Right atrium auricular region (tissue), 2 donors: ENCODE results near the gene TMEM63C. TPM values are rescaled to one million over a fixed set of nuclear protein-coding genes. Genes with fewer than 3 reads are reported as not detected.

Experiments
- DNase-seq: peaks from one replicate; pipeline ENCODE4 v3.0.0-alpha.2; 2019; ENCODE audit warnings: low spot score
- H3K27ac ChIP-seq, 2 donors: fragments of 200-600 bp; sonication (generic); 1 replicate in 1 of 2; 2 replicates in 1 of 2; pipeline ENCODE4 v1.5.1; 2016 to 2019
- H3K27me3 ChIP-seq, 2 donors: fragments of 200-600 bp; sonication (generic); one replicate each; pipeline versions ENCODE4 v1.5.1 to v1.6.0; 2017 to 2019
- H3K36me3 ChIP-seq: fragments of 200-600 bp; sonication (generic); one replicate; pipeline ENCODE4 v1.5.1; 2016
- H3K4me1 ChIP-seq, 2 donors: fragments of 200-600 bp; sonication (generic); one replicate each; pipeline versions ENCODE4 v1.5.1 to v1.6.0; 2017 to 2019
- H3K4me3 ChIP-seq, 2 donors: fragments of 200-600 bp; sonication (generic); 1 replicate in 1 of 2; 2 replicates in 1 of 2; pipeline ENCODE4 v1.5.1; 2017 to 2019; ENCODE audit warnings: mild to moderate bottlenecking in 1 of 2, moderate library complexity in 1 of 2
- H3K9me3 ChIP-seq, 2 donors: fragments of 200-600 bp; sonication (generic); one replicate each; pipeline ENCODE4 v1.5.1; 2019
- CTCF ChIP-seq, 2 donors: fragments of 200-600 bp; sonication (generic); IDR thresholded peaks; one replicate each; pipeline ENCODE4 v1.5.1; 2019; ENCODE audit warnings: antibody characterized with exemption in 2 of 2
- total RNA-seq, 2 donors: library from RNA; depleted of rRNA; stranded (reverse); fragments of >200 nt; gene quantifications; one replicate each; pipeline ENCODE4 v1.1.0, GENCODE V29; 2016

TMEM63C gene
- total RNA-seq, 2 donors from 2014 or later, result 0.04 TPM; not detected in 1

GRCh38 chr14:77284066-77284465 is 102.5 kb downstream of the TMEM63C start:
- no peak for TF ChIP-seq CTCF (IDR thresholded peaks at IDR 0.05)
- no peaks in the 10 kb centered on the region for H3K4me1 ChIP-seq
- no peaks in the 10 kb centered on the region for H3K27me3 ChIP-seq
- no peaks in the 10 kb centered on the region for H3K9me3 ChIP-seq
- H3K4me3 ChIP-seq, result no peak overlapping the region
- no peak overlapping the region for H3K27ac ChIP-seq
- no peak for DNase-seq
- peaks cover 74% of the 10 kb centered on the region for H3K36me3 ChIP-seq

DNA sequence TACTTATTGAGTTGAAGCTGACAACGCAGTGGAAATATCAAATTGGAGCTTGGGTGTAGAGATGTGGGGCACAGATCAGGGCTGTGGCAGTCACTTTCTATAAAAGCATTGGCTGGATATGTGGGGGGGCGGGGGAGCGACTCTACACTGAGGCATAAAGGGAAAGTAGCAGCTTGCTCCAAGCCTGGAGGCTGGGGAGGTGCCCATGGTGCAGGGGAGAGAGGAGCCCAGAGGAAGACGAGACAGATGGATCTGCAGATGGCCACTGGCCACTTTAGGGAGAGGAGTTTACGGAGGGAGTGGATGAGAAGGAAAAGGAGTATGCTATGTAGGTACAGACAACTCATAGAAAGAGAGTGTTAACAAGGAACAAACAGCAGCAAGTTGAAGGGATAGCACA is 102.9 kb downstream of the TMEM63C start:
- H3K9me3 ChIP-seq, result no peaks in the 10 kb centered on the region
- H3K36me3 ChIP-seq, result peaks cover 71% of the 10 kb centered on the region
- H3K27me3 ChIP-seq, result no peaks in the 10 kb centered on the region
- no peak overlapping the region for H3K4me3 ChIP-seq
- TF ChIP-seq CTCF (IDR thresholded peaks at IDR 0.05), result no peak
- DNase-seq, result no peak
- no peak overlapping the region for H3K27ac ChIP-seq
- H3K4me1 ChIP-seq, result no peaks in the 10 kb centered on the region

- no peak overlapping the region for H3K27ac ChIP-seq
- peaks cover 59% of the 10 kb centered on the region for H3K36me3 ChIP-seq
- no peaks in the 10 kb centered on the region for H3K27me3 ChIP-seq
- TF ChIP-seq CTCF (IDR thresholded peaks at IDR 0.05), result no peak
- no peaks in the 10 kb centered on the region for H3K9me3 ChIP-seq
- no peak overlapping the region for H3K4me3 ChIP-seq
- H3K4me1 ChIP-seq, result no peaks in the 10 kb centered on the region
- no peak for DNase-seq
These were observed 105.0 kb downstream of the TMEM63C start for GRCh38 chr14:77286576-77286975.

DNA sequence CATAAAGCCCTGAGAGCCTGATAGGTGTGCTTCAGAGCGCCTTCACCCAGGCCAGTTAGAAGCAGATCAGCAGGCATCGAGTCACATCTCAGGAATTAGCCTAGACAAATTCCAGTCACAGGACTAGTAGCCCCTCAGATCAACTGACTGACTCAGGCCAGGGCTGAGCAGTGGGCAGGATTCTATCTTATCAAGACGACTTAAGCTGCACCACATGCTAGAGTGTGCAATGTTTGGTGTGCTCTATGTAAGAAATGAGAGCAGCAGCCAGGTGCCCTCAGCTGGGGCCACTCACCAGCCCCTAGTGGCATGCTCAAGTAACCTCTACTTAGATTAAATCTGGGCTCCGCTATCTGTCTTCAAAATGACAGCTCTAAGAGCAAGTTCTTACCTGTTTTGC is 109.1 kb downstream of the TMEM63C start:
- no peaks in the 10 kb centered on the region for H3K27me3 ChIP-seq
- no peak overlapping the region for H3K27ac ChIP-seq
- no peak for TF ChIP-seq CTCF (IDR thresholded peaks at IDR 0.05)
- H3K9me3 ChIP-seq, result no peaks in the 10 kb centered on the region
- no peak for DNase-seq
- H3K36me3 ChIP-seq, result peaks cover 32% of the 10 kb centered on the region
- H3K4me3 ChIP-seq, result no peak overlapping the region
- no peaks in the 10 kb centered on the region for H3K4me1 ChIP-seq

DNA sequence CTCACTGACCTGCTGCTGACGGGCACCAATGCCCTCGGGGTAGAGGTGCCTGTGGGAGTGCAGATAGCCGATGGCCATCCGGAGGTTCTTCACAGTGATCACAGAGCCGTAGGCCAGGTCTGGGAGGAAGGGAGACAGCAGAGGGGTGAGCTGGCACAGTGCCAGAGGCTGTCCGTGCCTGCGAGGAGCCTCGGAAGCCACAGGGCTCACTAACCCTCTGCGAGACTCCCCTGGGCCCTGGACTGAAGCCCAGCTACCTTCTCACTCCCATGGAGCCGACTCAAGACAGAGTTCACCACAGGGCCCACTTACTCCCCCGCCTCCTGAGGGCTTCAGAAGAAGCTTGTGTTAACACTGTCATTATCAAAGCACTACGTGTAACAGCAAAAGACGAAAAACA is 114.6 kb downstream of the TMEM63C start:
- Histone ChIP-seq H3K27ac (no peak overlapping the region), H3K4me3 (no peak overlapping the region), H3K36me3 (peaks cover 22% of the 10 kb centered on the region), H3K9me3 (no peaks in the 10 kb centered on the region), H3K27me3 (no peaks in the 10 kb centered on the region), H3K4me1 (peaks cover 0 to under 1% of the 10 kb centered on the region in 2 donors)
- no peak for DNase-seq
- TF ChIP-seq CTCF (IDR thresholded peaks at IDR 0.05), result no peak

DNA sequence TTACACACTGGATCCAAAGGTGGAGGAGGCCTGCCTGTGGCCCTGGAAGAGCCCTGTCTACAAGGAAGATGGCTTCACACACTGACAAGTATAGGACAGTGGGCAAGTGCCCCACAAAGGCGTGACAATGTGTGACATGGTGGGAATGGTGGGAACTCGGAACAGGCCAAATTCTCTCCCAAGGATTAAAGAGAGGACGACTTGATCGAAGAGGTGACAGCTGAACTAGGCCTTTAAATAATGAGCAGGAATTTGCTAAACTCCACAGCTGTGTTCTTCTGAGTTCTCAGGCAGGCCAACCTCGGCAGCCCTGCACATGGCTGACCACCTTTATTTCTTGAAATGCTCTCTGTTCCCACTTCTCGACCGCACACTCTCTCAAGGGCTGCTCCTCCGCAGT is 115.3 kb downstream of the TMEM63C start:
- peaks cover 0 to 3% of the 10 kb centered on the region in 2 donors for H3K4me1 ChIP-seq
- no peak overlapping the region for H3K4me3 ChIP-seq
- H3K27me3 ChIP-seq, result no peaks in the 10 kb centered on the region
- no peaks in the 10 kb centered on the region for H3K9me3 ChIP-seq
- no peak overlapping the region for H3K27ac ChIP-seq
- peaks cover 22% of the 10 kb centered on the region for H3K36me3 ChIP-seq
- no peak for TF ChIP-seq CTCF (IDR thresholded peaks at IDR 0.05)
- no peak for DNase-seq
